HG02610 (cell line): Measurements from ENCODE around the gene MCAM.

Source experiments
- ATAC-seq: cut with Tn5 transposase; IDR thresholded peaks from one replicate; pipeline ENCODE4 v1.9.1; 2021; ENCODE audit warnings: mild to moderate bottlenecking, moderate library complexity; ENCODE audit not compliant: unreplicated experiment

MCAM gene

DNA sequence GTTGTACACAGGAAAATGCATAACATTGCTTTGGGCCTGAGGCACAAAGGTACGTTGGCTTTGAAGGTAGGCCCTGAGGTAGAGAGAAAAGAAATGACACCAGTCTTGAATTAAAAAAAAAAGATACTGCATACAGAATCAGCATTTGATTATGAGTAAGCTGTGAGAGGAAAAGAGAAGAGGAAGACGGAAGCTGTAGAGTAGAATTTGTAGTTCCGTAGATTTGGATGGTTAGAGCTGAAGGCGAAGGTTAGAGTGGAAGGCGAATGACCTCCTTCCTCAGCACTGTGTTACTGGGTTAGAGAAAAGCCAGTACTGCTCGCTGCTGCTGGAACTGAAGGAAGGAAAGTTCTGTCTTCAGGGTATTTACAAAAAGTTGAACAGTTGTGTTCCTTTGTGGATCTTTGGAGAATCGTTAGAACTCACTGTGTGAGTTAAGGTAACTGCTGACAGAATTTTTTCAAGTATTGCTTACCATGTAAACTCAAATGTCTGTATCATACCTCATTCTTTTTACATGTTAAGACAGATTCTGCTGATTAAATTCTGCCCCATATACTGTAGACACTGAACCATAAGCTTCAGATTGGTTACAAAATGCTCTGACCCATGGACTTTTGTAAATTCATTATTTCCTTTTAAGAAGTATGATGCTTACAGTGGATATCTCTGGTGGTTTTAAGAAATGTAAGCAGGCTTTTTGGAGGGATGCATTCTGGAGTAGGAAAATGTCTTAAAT, 50.2 kb downstream of the MCAM start:
- ATAC-seq = no peak

- no peak for ATAC-seq
Measured at GRCh38 chr11:119266063-119266462, 50.9 kb downstream of the MCAM start.

DNA sequence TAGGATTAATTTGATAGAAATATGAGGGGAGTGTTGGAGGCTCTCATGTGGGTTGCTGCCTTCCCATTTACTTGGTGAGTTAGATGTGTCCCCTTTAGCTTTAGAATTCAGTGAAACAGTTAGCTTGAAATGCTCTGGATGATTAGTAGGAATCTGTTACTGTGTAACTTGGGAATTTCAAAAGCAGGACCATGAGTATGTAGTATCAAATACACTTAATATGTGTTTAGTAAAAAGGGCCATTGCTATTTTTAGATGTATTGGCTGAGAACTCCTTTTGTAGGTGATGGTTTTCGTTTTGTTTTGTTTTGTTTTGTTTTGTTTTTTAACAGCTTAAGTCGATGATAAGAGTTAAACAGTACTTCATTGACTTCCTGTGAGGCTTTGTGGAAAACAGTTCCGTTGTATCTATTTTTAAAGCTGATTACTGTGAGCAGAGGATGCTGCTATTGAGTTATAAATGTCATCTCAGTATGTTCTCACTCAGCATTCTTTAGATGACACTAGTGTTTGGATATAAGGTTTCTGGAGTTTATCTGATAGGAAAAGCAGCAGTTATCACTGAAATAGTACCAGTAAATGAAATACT, 53.5 kb downstream of the MCAM start:
- ATAC-seq = no peak

GRCh38 chr11:119262668-119263351, 54.1 kb downstream of the MCAM start:
- no peak for ATAC-seq

DNA sequence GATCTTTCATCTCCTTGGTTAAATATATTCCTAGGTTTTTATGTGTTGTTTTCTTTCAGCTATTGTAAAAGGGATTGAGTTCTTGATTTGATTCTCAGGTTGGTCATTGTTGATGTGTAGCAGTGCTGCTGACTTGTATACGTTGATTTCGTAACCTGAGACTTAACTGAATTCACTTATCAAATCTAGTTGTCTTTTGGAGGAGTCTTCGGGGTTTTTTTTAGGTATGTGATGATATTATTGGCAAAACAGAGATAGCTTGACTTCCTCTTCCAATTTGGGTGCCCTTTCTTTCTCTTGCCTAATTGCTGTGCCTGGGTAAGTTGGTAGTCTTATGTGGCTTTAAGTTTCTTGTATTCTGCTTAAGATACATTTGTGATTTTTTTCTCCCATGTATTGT, 57.9 kb downstream of the MCAM start:
- ATAC-seq = no peak
